ENCODE data around the gene TMEM35B.
"Not testable (repeated sequence)": the region's sequence is repeated elsewhere in the genome, so short reads cannot be mapped to it uniquely, and the experiment has no call there.

The TMEM35B gene

GRCh38 chr1:34975338-34975737 lies 9.8 kb downstream of the TMEM35B start:
- no peak for DNase-seq

- DNase-seq, result no peak
Measured at GRCh38 chr1:34974626-34975025, 10.5 kb downstream of the TMEM35B start.

- no peak for DNase-seq
Measured at GRCh38 chr1:34973326-34973725, 11.8 kb downstream of the TMEM35B start.

- DNase-seq, result no peak
Measured at GRCh38 chr1:34970829-34971228, 14.3 kb downstream of the TMEM35B start.

- no peak for DNase-seq
Measured at GRCh38 chr1:34970220-34970735, 14.9 kb downstream of the TMEM35B start.

- DNase-seq, result not testable (repeated sequence)
Measured at GRCh38 chr1:34968297-34968696, 16.9 kb downstream of the TMEM35B start.

GRCh38 chr1:34967672-34968071 lies 17.5 kb downstream of the TMEM35B start:
- not testable (repeated sequence) for DNase-seq

- no peak for DNase-seq
Measured at GRCh38 chr1:34965597-34965996, 19.6 kb downstream of the TMEM35B start.

- DNase-seq, result no peak
Measured at GRCh38 chr1:34950428-34950827, 34.7 kb downstream of the TMEM35B start.

GRCh38 chr1:34948739-34949138 lies 36.4 kb downstream of the TMEM35B start:
- DNase-seq, result not testable (repeated sequence)

GRCh38 chr1:34947641-34948314 lies 37.4 kb downstream of the TMEM35B start:
- DNase-seq, result not testable (repeated sequence)

GRCh38 chr1:34946211-34946610 lies 38.9 kb downstream of the TMEM35B start:
- DNase-seq, result no peak

- DNase-seq, result not testable (repeated sequence)
Measured at GRCh38 chr1:34941798-34942197, 43.3 kb downstream of the TMEM35B start.

Data from bone marrow (tissue), 2 donors.